ENCODE data around the gene MYO1D.

Gene MYO1D

DNA sequence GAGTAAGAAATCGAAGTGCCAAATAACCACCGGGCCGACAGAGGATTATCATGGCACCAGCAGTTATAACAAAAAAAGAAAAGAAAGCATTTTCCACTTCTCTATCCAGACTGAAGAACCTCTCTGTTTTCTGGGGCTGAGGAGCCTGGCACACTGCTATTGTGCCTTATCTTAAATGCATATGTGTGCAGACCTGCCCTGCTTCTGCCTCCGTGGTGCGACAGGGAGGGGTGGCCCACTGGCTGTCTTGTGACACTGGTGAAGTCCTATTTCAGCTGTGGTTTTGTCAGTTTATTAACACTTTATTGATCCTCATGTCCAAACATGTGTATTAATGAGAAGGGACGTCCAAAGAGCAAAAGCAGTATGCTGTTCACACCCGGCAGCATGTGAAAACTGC lies 334.7 kb downstream of the MYO1D start:
- DNase-seq (ENCODE audit: low read depth) = no peak
- H3K4me3 ChIP-seq (ENCODE audit: low read depth, low read length) = no peak overlapping the region
- TF ChIP-seq CTCF (IDR thresholded peaks at IDR 0.05; ENCODE audit: low read depth, low read length, missing control alignments) = no peak

DNA sequence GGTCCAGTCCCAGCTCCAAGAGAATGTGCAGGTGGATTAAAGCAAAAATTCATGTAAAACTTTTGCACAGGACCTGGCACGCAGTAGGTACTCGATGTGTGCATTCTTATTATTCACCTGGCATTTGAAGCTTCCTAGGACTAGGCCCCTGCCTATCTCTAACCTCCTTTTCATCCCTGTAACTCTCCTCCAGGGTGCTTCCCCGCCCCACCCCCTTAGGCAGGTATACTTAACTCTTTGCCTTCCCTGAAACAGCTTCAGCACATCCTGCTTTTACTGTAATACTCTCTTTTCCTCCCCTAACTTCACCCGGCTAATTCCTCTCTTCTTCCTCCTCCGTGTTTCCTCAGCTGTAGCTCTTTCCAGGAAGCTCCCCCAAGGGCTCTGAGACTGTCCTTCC lies 335.3 kb downstream of the MYO1D start:
- no peak for TF ChIP-seq CTCF (IDR thresholded peaks at IDR 0.05; ENCODE audit: low read depth, low read length, missing control alignments)
- H3K4me3 ChIP-seq (ENCODE audit: low read depth, low read length) = no peak overlapping the region
- DNase-seq (ENCODE audit: low read depth) = no peak

DNA sequence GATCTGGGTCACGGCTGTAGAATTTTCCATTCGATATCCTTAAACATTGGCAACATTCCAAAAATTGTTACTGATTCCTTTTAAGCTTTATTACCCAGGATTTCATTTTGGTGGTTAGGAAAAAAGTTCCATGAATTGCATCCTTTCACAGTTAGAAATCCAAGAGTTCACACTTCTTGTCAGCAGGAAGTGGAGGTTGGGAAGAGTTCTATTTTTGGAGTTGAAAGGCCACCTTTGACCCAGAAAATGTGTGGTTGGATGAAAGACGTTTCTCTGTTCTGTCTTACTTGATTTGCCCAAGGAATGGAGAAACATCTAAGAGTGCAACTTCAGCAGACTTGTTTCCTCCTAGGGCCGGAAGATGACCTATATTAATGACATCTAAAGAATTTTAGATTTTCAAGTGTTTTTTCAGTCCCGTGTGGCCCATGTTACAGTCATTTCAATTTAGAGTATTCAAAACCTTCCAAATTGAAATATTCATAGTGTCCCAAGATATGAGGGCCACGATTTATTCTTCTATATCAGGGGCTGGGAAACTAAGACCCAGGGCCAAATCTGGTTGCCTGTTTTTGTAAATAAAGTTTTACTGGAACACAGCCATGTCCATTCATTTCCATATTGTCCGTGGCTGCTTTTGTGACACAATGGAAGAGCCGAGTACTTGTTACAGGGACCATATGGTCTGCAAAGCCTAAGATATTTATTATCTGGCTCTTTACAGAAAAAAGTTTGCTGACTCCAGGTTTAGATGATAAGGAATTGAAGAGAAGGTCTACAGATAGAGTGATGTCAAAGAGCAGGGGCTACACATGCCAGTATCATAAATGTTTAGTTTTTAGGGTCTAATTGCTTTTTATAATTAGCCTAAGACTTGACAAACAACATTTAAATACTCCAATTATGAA lies 339.9 kb downstream of the MYO1D start:
- H3K4me3 ChIP-seq (ENCODE audit: low read depth, low read length) = no peak overlapping the region
- DNase-seq (ENCODE audit: low read depth) = no peak
- TF ChIP-seq CTCF (IDR thresholded peaks at IDR 0.05; ENCODE audit: low read depth, low read length, missing control alignments) = no peak

- no peak for TF ChIP-seq CTCF (IDR thresholded peaks at IDR 0.05; ENCODE audit: low read depth, low read length, missing control alignments)
- no peak for DNase-seq (ENCODE audit: low read depth)
- no peak overlapping the region for H3K4me3 ChIP-seq (ENCODE audit: low read depth, low read length)
Measured at GRCh38 chr17:32533296-32533695, 343.6 kb downstream of the MYO1D start.

GRCh38 chr17:32529604-32530003 lies 347.3 kb downstream of the MYO1D start:
- no peak for TF ChIP-seq CTCF (IDR thresholded peaks at IDR 0.05; ENCODE audit: low read depth, low read length, missing control alignments)
- no peak overlapping the region for H3K4me3 ChIP-seq (ENCODE audit: low read depth, low read length)
- DNase-seq (ENCODE audit: low read depth) = no peak

GRCh38 chr17:32528825-32529224 lies 348.1 kb downstream of the MYO1D start:
- no peak for DNase-seq (ENCODE audit: low read depth)
- TF ChIP-seq CTCF (IDR thresholded peaks at IDR 0.05; ENCODE audit: low read depth, low read length, missing control alignments) = no peak
- H3K4me3 ChIP-seq (ENCODE audit: low read depth, low read length) = no peak overlapping the region

DNA sequence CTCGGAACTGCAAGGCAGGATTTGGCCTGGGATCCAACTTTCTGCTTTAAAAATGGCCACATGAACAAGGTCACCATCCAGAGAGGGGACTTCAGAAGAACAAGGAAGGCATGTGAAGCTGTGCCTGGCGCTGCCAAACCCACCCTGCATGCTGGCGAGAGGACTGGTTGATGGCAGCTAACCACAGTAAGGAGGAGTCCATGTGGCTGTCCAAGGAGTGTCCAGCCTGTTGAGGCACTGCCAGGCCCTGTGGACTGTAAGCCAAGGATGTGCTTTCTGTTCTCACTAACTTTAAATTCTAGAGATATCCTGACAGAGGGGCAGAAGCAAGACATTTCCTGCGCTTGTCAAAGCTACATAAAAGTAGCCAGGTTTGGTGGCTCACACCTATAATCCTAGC lies 349.8 kb downstream of the MYO1D start:
- H3K4me3 ChIP-seq (ENCODE audit: low read depth, low read length) = no peak overlapping the region
- TF ChIP-seq CTCF (IDR thresholded peaks at IDR 0.05; ENCODE audit: low read depth, low read length, missing control alignments) = no peak
- no peak for DNase-seq (ENCODE audit: low read depth)

Measured in GM12864 (cell line).